H9 (cell line): Measurements from ENCODE around the gene BIRC3. TPM values are rescaled to one million over a fixed set of nuclear protein-coding genes. Genes with fewer than 3 reads are reported as not detected.

Experiments used
- DNase-seq: peaks from one replicate; pipeline ENCODE4 v3.0.0-alpha.2; 2017
- H2AFZ ChIP-seq: one replicate; pipeline ENCODE4 v1.6.1; 2013; ENCODE audit warnings: mild to moderate bottlenecking, low read length, control low read depth, moderate library complexity
- H2AK5ac ChIP-seq: 2 replicates; pipeline ENCODE4 v1.6.1; 2013; ENCODE audit warnings: low read length, control low read depth, mixed read lengths; ENCODE audit not compliant: insufficient read length
- H2BK120ac ChIP-seq: one replicate; pipeline ENCODE4 v1.6.1; 2013; ENCODE audit warnings: low read depth, mild to moderate bottlenecking, low read length, control low read depth, inconsistent platforms; ENCODE audit not compliant: poor library complexity, severe bottlenecking
- H2BK12ac ChIP-seq: 2 replicates; pipeline ENCODE4 v1.6.1; 2013; ENCODE audit warnings: low read length, control low read depth, mixed read lengths, low read depth; ENCODE audit not compliant: insufficient read length
- H2BK15ac ChIP-seq: 2 replicates; pipeline ENCODE4 v1.6.1; 2013; ENCODE audit warnings: low read depth, low read length, control low read depth
- H2BK20ac ChIP-seq: one replicate; pipeline ENCODE4 v1.6.1; 2013; ENCODE audit warnings: low read depth, mild to moderate bottlenecking, low read length, control low read depth, inconsistent platforms; ENCODE audit not compliant: poor library complexity, severe bottlenecking
- H2BK5ac ChIP-seq: 2 replicates; pipeline ENCODE4 v1.6.1; 2013; ENCODE audit warnings: low read length, control low read depth, mixed read lengths; ENCODE audit not compliant: insufficient read length
- H3K14ac ChIP-seq: 2 replicates; pipeline ENCODE4 v1.6.1; 2013; ENCODE audit warnings: low read length, control low read depth; ENCODE audit not compliant: insufficient read depth
- H3K18ac ChIP-seq: 2 replicates; pipeline ENCODE4 v1.6.1; 2013; ENCODE audit warnings: low read depth, mild to moderate bottlenecking, mixed read lengths, low read length, control low read depth; ENCODE audit not compliant: insufficient read length
- H3K23ac ChIP-seq: 2 replicates; pipeline ENCODE4 v1.6.1; 2013; ENCODE audit warnings: low read length, control low read depth, mixed read lengths, low read depth; ENCODE audit not compliant: insufficient read length
- H3K23me2 ChIP-seq: 2 replicates; pipeline ENCODE4 v1.6.1; 2013; ENCODE audit warnings: low read depth, mild to moderate bottlenecking, mixed read lengths, low read length, control low read depth; ENCODE audit not compliant: insufficient read length, poor library complexity, severe bottlenecking
- H3K27ac ChIP-seq: 2 replicates; pipeline ENCODE4 v1.5.1; 2013; ENCODE audit warnings: low read length, control low read depth, mixed read lengths, low read depth; ENCODE audit not compliant: insufficient read length
- H3K27me3 ChIP-seq: 2 replicates; pipeline ENCODE4 v1.6.1; 2013; ENCODE audit warnings: low read length, control low read depth, inconsistent platforms; ENCODE audit not compliant: insufficient read depth
- H3K4ac ChIP-seq: 2 replicates; pipeline ENCODE4 v1.6.1; 2013; ENCODE audit warnings: low read depth, mild to moderate bottlenecking, control low read depth, inconsistent platforms, low read length, moderate library complexity
- H3K4me1 ChIP-seq: 2 replicates; pipeline ENCODE4 v1.6.1; 2013; ENCODE audit warnings: low read length, control low read depth, inconsistent platforms; ENCODE audit not compliant: insufficient read depth
- H3K4me2 ChIP-seq: 2 replicates; pipeline ENCODE4 v1.6.1; 2013; ENCODE audit warnings: low read length, control low read depth, mixed read lengths; ENCODE audit not compliant: insufficient read length, insufficient read depth
- H3K56ac ChIP-seq: 2 replicates; pipeline ENCODE4 v1.6.1; 2013; ENCODE audit warnings: low read depth, mild to moderate bottlenecking, mixed read lengths, low read length, control low read depth; ENCODE audit not compliant: insufficient read length
- H3K79me1 ChIP-seq: 2 replicates; pipeline ENCODE4 v1.6.1; 2013; ENCODE audit warnings: low read depth, mild to moderate bottlenecking, moderate library complexity, low read length, control low read depth, inconsistent platforms; ENCODE audit not compliant: insufficient read depth, poor library complexity, severe bottlenecking
- H3K79me2 ChIP-seq: 2 replicates; pipeline ENCODE4 v1.6.1; 2013; ENCODE audit warnings: low read length, control low read depth, inconsistent platforms; ENCODE audit not compliant: insufficient read depth
- H3K9ac ChIP-seq: 2 replicates; pipeline ENCODE4 v1.6.1; 2013; ENCODE audit warnings: low read length, control low read depth, mixed read lengths; ENCODE audit not compliant: insufficient read length; ENCODE audit errors: extremely low read depth
- H3K9me3 ChIP-seq: one replicate; pipeline ENCODE4 v1.6.1; 2013; ENCODE audit warnings: low read depth, low read length, inconsistent platforms; ENCODE audit not compliant: control insufficient read depth
- H3T11ph ChIP-seq: one replicate; pipeline ENCODE4 v1.6.1; 2013; ENCODE audit warnings: mild to moderate bottlenecking, low read length, control low read depth, inconsistent platforms
- H4K20me1 ChIP-seq: one replicate; pipeline ENCODE4 v1.6.1; 2013; ENCODE audit not compliant: control insufficient read depth, insufficient read length, insufficient read depth
- H4K5ac ChIP-seq: 2 replicates; pipeline ENCODE4 v1.6.1; 2013; ENCODE audit warnings: low read depth, mild to moderate bottlenecking, mixed read lengths, low read length, control low read depth; ENCODE audit not compliant: insufficient read length
- H4K8ac ChIP-seq: replicated peaks from 2 replicates; pipeline ENCODE4 v1.6.1; 2013; ENCODE audit warnings: low read length, control low read depth, mixed read lengths, low read depth; ENCODE audit not compliant: insufficient read length
- H4K91ac ChIP-seq: 2 replicates; pipeline ENCODE4 v1.6.1; 2013; ENCODE audit warnings: low read depth, mild to moderate bottlenecking, moderate library complexity, mixed read lengths, low read length, control low read depth; ENCODE audit not compliant: insufficient read length
- H3K27ac Mint-ChIP-seq, 3 experiments: 2 replicates in 2 of 3; 3 replicates in 1 of 3; pipeline ENCODE4 v1.8.0; 2020 to 2021; ENCODE audit warnings: mixed read lengths in 3 of 3, mild to moderate bottlenecking in 1 of 3, moderate library complexity in 1 of 3
- H3K27me3 Mint-ChIP-seq: 2 replicates; pipeline ENCODE4 v1.8.0; 2021; ENCODE audit warnings: low read depth, mild to moderate bottlenecking, moderate library complexity, mixed read lengths
- H3K36me3 Mint-ChIP-seq, 3 experiments: 2 replicates in 2 of 3; 3 replicates in 1 of 3; pipeline ENCODE4 v1.8.0; 2020 to 2021; ENCODE audit warnings: low read depth in 3 of 3, mixed read lengths in 3 of 3; ENCODE audit not compliant: insufficient read depth in 1 of 3
- H3K4me1 Mint-ChIP-seq, 2 experiments: 2 replicates each; pipeline ENCODE4 v1.8.0; 2020; ENCODE audit warnings: mixed read lengths in 2 of 2
- H3K4me3 Mint-ChIP-seq, 2 experiments: 2 replicates in 1 of 2; 3 replicates in 1 of 2; pipeline ENCODE4 v1.8.0; 2020 to 2021; ENCODE audit warnings: mild to moderate bottlenecking in 2 of 2, mixed read lengths in 2 of 2, moderate library complexity in 1 of 2
- H3K9me3 Mint-ChIP-seq, 2 experiments: 2 replicates in 1 of 2; 3 replicates in 1 of 2; pipeline ENCODE4 v1.8.0; 2020; ENCODE audit warnings: mild to moderate bottlenecking in 2 of 2, mixed read lengths in 2 of 2, moderate library complexity in 1 of 2
- CTCF ChIP-seq: fragments of 200-600 bp; sonication (generic); conservative IDR thresholded peaks from 3 replicates; pipeline ENCODE4 v1.8.0; 2021; ENCODE audit warnings: antibody characterized with exemption, mild to moderate bottlenecking
- WGBS: extraction: QIAGEN DNeasy Blood & Tissue Kit; methylation state at CpG from one replicate; pipeline ENCODE4 v1.1.7; 2013; ENCODE audit warnings: missing lambda C conversion rate, low lambda C conversion rate, mixed read lengths; ENCODE audit not compliant: insufficient read length; ENCODE audit errors: extremely low coverage; 5-methylcytosine and 5-hydroxymethylcytosine counted together
- total RNA-seq: library from RNA; stranded (reverse); gene quantifications from 2 replicates; pipeline ENCODE4 v1.2.1, GENCODE V29; 2021

The BIRC3 gene
- total RNA-seq, 1 experiment from 2014 or later = 0.04 TPM

- Histone ChIP-seq H2BK12ac (no peak overlapping the region), H3K9me3 (no peaks in the 10 kb centered on the region), H3K23me2 (peaks cover 5% of the 10 kb centered on the region), H2BK5ac (no peak overlapping the region), H3K9ac (peak overlapping the region; percentile 96), H3K27me3 (no peaks in the 10 kb centered on the region), H3K4me2 (peak overlapping the region; percentile 84), H4K91ac (no peak overlapping the region), H3K27ac (peak overlapping the region; percentile 53), H3K79me1 (no peaks in the 10 kb centered on the region), H2BK20ac (no peak overlapping the region), H2AFZ (peak overlapping the region; percentile 82), H3K23ac (no peak overlapping the region), H4K20me1 (no peaks in the 10 kb centered on the region), H2BK15ac (no peak overlapping the region), H3K4me1 (no peaks in the 10 kb centered on the region), H3K56ac (no peak overlapping the region), H3K18ac (peak overlapping the region; percentile 92), H4K8ac (no peak overlapping the region), H3K4ac (no peak overlapping the region), H4K5ac (no peak overlapping the region), H2BK120ac (no peak overlapping the region), H2AK5ac (no peak overlapping the region), H3T11ph (no peak overlapping the region), H3K79me2 (peaks cover 4% of the 10 kb centered on the region; the same call in 1 of the 2 replicates), H3K14ac (peak overlapping the region; percentile 91; the same call in 1 of the 2 replicates)
- TF ChIP-seq CTCF = no peak
- peaks cover 2 to 17% (median 12%) of the 10 kb centered on the region in 3 experiments; a peak in 5 of 7 replicates for H3K36me3 Mint-ChIP-seq
- peak overlapping the region; percentile 95 to 97 for H3K4me3 Mint-ChIP-seq
- no CpG with 5 or more reads among the region's 5 CpGs for WGBS
- H3K4me1 Mint-ChIP-seq = peaks cover 16 to 20% of the 10 kb centered on the region in 2 experiments
- H3K27ac Mint-ChIP-seq = peak overlapping the region; percentile 94 to 97 (median 96); a peak in 5 of 7 replicates
- no peaks in the 10 kb centered on the region for H3K9me3 Mint-ChIP-seq
- no peaks in the 10 kb centered on the region for H3K27me3 Mint-ChIP-seq
- no peak for DNase-seq
Measured at GRCh38 chr11:102346456-102346747, 29.1 kb downstream of the BIRC3 start.
